ENCODE measurements around the gene RBM47. TPM values are rescaled to one million over a fixed set of nuclear protein-coding genes. Genes with fewer than 3 reads are reported as not detected.

Gene RBM47
- total RNA-seq, 1 donor from 2014 or later, result 7.1 TPM

DNA sequence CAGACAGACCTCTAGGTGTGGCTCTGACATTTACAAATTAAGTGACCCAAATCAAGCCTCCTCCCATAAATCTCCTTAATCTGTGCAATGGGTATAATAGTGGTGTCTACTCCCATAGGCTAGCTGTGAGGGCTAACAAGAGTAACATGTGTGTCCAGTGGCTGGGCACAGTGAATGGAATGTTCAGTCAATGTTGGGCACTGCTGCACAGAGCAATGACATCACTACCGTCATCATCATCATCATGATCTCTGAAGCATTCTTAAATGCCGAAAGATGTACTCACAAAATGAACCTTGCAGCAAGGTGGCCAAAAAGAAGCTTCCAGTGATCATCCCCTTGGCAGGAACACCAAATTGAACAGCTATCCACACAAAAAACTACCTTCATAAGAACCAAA, 251.0 kb downstream of the RBM47 start:
- TF ChIP-seq, protein P1, sequence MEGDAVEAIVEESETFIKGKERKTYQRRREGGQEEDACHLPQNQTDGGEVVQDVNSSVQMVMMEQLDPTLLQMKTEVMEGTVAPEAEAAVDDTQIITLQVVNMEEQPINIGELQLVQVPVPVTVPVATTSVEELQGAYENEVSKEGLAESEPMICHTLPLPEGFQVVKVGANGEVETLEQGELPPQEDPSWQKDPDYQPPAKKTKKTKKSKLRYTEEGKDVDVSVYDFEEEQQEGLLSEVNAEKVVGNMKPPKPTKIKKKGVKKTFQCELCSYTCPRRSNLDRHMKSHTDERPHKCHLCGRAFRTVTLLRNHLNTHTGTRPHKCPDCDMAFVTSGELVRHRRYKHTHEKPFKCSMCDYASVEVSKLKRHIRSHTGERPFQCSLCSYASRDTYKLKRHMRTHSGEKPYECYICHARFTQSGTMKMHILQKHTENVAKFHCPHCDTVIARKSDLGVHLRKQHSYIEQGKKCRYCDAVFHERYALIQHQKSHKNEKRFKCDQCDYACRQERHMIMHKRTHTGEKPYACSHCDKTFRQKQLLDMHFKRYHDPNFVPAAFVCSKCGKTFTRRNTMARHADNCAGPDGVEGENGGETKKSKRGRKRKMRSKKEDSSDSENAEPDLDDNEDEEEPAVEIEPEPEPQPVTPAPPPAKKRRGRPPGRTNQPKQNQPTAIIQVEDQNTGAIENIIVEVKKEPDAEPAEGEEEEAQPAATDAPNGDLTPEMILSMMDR (IDR thresholded peaks at IDR 0.05), result no peak
- H3K4me3 ChIP-seq, result no peak overlapping the region
- no peaks in the 10 kb centered on the region for H3K9me3 ChIP-seq
- H3K27ac ChIP-seq, result no peak overlapping the region
- intact Hi-C loops (cut with DNase I), result no loop called here
- no peaks in the 10 kb centered on the region for H3K4me1 ChIP-seq
- DNase-seq (ENCODE audit: low spot score in 2 of 2), result no peak
- H3K27me3 ChIP-seq, result no peaks in the 10 kb centered on the region
- no peaks in the 10 kb centered on the region for H3K36me3 ChIP-seq

- H3K27me3 ChIP-seq, result no peaks in the 10 kb centered on the region
- no peaks in the 10 kb centered on the region for H3K36me3 ChIP-seq
- H3K9me3 ChIP-seq, result no peaks in the 10 kb centered on the region
- DNase-seq (ENCODE audit: low spot score in 2 of 2), result no peak
- intact Hi-C loops (cut with DNase I), result no loop called here
- no peaks in the 10 kb centered on the region for H3K4me1 ChIP-seq
- no peak overlapping the region for H3K27ac ChIP-seq
- TF ChIP-seq, protein P1 (IDR thresholded peaks at IDR 0.05), result no peak
- H3K4me3 ChIP-seq, result no peak overlapping the region
Observed at GRCh38 chr4:40377512-40378365, 251.9 kb downstream of the RBM47 start.

- H3K27ac ChIP-seq, result no peak overlapping the region
- H3K4me3 ChIP-seq, result no peak overlapping the region
- H3K27me3 ChIP-seq, result no peaks in the 10 kb centered on the region
- no peaks in the 10 kb centered on the region for H3K36me3 ChIP-seq
- intact Hi-C loops (cut with DNase I), result no loop called here
- TF ChIP-seq, protein P1 (IDR thresholded peaks at IDR 0.05), result no peak
- DNase-seq (ENCODE audit: low spot score in 2 of 2), result no peak
- no peaks in the 10 kb centered on the region for H3K4me1 ChIP-seq
- H3K9me3 ChIP-seq, result no peaks in the 10 kb centered on the region
Observed at GRCh38 chr4:40375620-40376019, 254.0 kb downstream of the RBM47 start.

DNA sequence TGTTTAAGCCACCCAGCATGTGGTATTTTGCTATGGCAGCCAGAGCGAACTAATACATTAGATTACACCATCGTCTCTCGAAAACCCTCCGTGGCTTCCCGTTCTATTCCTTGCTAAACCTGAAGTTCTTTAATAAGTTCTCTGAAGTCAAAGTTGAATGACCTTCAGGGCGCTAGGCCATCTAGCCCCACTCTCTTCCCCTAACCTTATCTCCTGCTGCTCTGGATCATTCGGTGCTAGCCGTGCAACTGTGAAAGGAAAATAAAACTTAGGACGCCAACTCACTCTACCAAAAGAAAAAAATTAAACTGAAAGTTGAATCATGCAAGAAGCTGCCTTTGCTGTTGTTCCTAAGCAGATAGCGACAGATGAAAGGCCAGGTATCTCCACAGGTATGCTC, 254.6 kb downstream of the RBM47 start:
- TF ChIP-seq, protein P1 (IDR thresholded peaks at IDR 0.05), result no peak
- Histone ChIP-seq H3K36me3 (no peaks in the 10 kb centered on the region), H3K27ac (no peak overlapping the region), H3K4me3 (no peak overlapping the region), H3K9me3 (no peaks in the 10 kb centered on the region), H3K4me1 (no peaks in the 10 kb centered on the region), H3K27me3 (no peaks in the 10 kb centered on the region)
- no peak for DNase-seq (ENCODE audit: low spot score in 2 of 2)
- intact Hi-C loops (cut with DNase I), result no loop called here

- Histone ChIP-seq H3K9me3 (no peaks in the 10 kb centered on the region), H3K27ac (no peak overlapping the region), H3K27me3 (no peaks in the 10 kb centered on the region), H3K36me3 (no peaks in the 10 kb centered on the region), H3K4me1 (no peaks in the 10 kb centered on the region), H3K4me3 (no peak overlapping the region)
- intact Hi-C loops (cut with DNase I), result no loop called here
- no peak for DNase-seq (ENCODE audit: low spot score in 2 of 2)
- TF ChIP-seq, protein P1 (IDR thresholded peaks at IDR 0.05), result no peak
Observed at GRCh38 chr4:40373636-40374035, 256.0 kb downstream of the RBM47 start.

Other genes with a start within 250 kb of the RBM47 start
- 5.0 TPM for gene NSUN7, start 120.1 kb upstream of the RBM47 start, total RNA-seq

All from ascending aorta (tissue), 2 donors.